D721Med (cell line): ENCODE measurements around the gene HOXA6.

Source experiments
- DNase-seq: peaks from one replicate; pipeline ENCODE4 v3.0.0; 2011; ENCODE audit warnings: low spot score; ENCODE audit not compliant: insufficient read length
- FAIRE-seq: peaks from 2 replicates; lab custom pipeline; 2011; peaks lifted over from hg19 to GRCh38; lab: Jason Lieb, UNC
- CTCF ChIP-seq: IDR thresholded peaks from 2 replicates; pipeline ENCODE4 v1.5.1; 2012; ENCODE audit warnings: mild to moderate bottlenecking, control low read depth; ENCODE audit not compliant: insufficient read depth; ENCODE audit errors: missing control alignments

The HOXA6 gene

GRCh38 chr7:27149842-27150567 lies 2.4 kb upstream of the HOXA6 start:
- FAIRE-seq = no peak
- no peak for TF ChIP-seq CTCF
- DNase-seq = no peak

- DNase-seq (no peak), FAIRE-seq (no peak)
- no peak for TF ChIP-seq CTCF
Measured at GRCh38 chr7:27148756-27149641, 1.4 kb upstream of the HOXA6 start.

GRCh38 chr7:27148031-27148755 lies 619 bp upstream of the HOXA6 start:
- DNase-seq (no peak), FAIRE-seq (no peak)
- TF ChIP-seq CTCF = no peak

- DNase-seq (no peak), FAIRE-seq (no peak)
- no peak for TF ChIP-seq CTCF
Measured at GRCh38 chr7:27146491-27147198, 929 bp downstream of the HOXA6 start.

- TF ChIP-seq CTCF = no peak
- DNase-seq (no peak), FAIRE-seq (no peak)
Measured at GRCh38 chr7:27145914-27146412, 1.6 kb downstream of the HOXA6 start.

- no peak for TF ChIP-seq CTCF
- DNase-seq (no peak), FAIRE-seq (no peak)
Measured at GRCh38 chr7:27145165-27145913, 2.2 kb downstream of the HOXA6 start.
